Smooth muscle cell (in vitro differentiated cells): ENCODE measurements around the gene SPG7. TPM values are rescaled to one million over a fixed set of nuclear protein-coding genes. Genes with fewer than 3 reads are reported as not detected.

Source experiments
- DNase-seq: peaks from one replicate; lab custom pipeline; 2025; ENCODE audit not compliant: unreplicated experiment; lab: John Stamatoyannopoulos, UW
- H2AFZ ChIP-seq: fragments of 200-600 bp; sonication (generic); 2 replicates; pipeline ENCODE4 v1.6.0; 2016; ENCODE audit warnings: antibody characterized with exemption, low read depth, mild to moderate bottlenecking
- H3F3A ChIP-seq: fragments of 200-600 bp; sonication (generic); 2 replicates; pipeline ENCODE4 v1.6.0; 2017; ENCODE audit warnings: antibody characterized with exemption, low read depth
- H3K27ac ChIP-seq: fragments of 200-600 bp; sonication (generic); 2 replicates; pipeline ENCODE4 v1.5.1; 2016; ENCODE audit warnings: low read depth, mild to moderate bottlenecking
- H3K27me3 ChIP-seq: fragments of 200-600 bp; sonication (generic); 2 replicates; pipeline ENCODE4 v1.6.1; 2016; ENCODE audit warnings: low read depth, mild to moderate bottlenecking
- H3K36me3 ChIP-seq: fragments of 200-600 bp; sonication (generic); 2 replicates; pipeline ENCODE4 v1.5.1; 2016; ENCODE audit warnings: low read depth
- H3K4me1 ChIP-seq: fragments of 200-600 bp; sonication (generic); 2 replicates; pipeline ENCODE4 v1.5.1; 2016; ENCODE audit warnings: low read depth
- H3K4me2 ChIP-seq: fragments of 200-600 bp; sonication (generic); 2 replicates; pipeline ENCODE4 v1.6.0; 2016; ENCODE audit warnings: mild to moderate bottlenecking
- H3K4me3 ChIP-seq: fragments of 200-600 bp; sonication (generic); 2 replicates; pipeline ENCODE4 v1.5.1; 2016; ENCODE audit warnings: mild to moderate bottlenecking
- H3K79me2 ChIP-seq: fragments of 200-600 bp; sonication (generic); 2 replicates; pipeline ENCODE4 v1.6.0; 2016; ENCODE audit warnings: low read depth, mild to moderate bottlenecking
- H3K9ac ChIP-seq: fragments of 200-600 bp; sonication (generic); 2 replicates; pipeline ENCODE4 v1.6.0; 2016; ENCODE audit warnings: low read depth
- H3K9me3 ChIP-seq: fragments of 200-600 bp; sonication (generic); replicated peaks from 2 replicates; pipeline ENCODE4 v1.5.1; 2016; ENCODE audit warnings: low read depth
- H4K20me1 ChIP-seq: fragments of 200-600 bp; sonication (generic); 2 replicates; pipeline ENCODE4 v1.6.0; 2016; ENCODE audit warnings: low read depth
- CTCF ChIP-seq: fragments of 200-600 bp; sonication (generic); IDR thresholded peaks from 2 replicates; pipeline ENCODE4 v1.5.1; 2017; ENCODE audit warnings: borderline replicate concordance, mild to moderate bottlenecking, antibody characterized with exemption; ENCODE audit not compliant: insufficient read depth, poor library complexity, severe bottlenecking
- WGBS: methylation state at CpG from one replicate; pipeline ENCODE4 v1.1.7; 2016; ENCODE audit warnings: low lambda C conversion rate; 5-methylcytosine and 5-hydroxymethylcytosine counted together
- polyA plus RNA-seq: library from polyadenylated mRNA; unstranded; fragments of >200 nt; fragmentation: Nextera tagmentation; extraction: Ambion mirVana; gene quantifications from 2 replicates; pipeline ENCODE4 v1.2.1, GENCODE V29; 2016
- total RNA-seq: library from RNA; depleted of rRNA; stranded (reverse); fragments of >200 nt; gene quantifications from 2 replicates; pipeline ENCODE4 v1.2.3, GENCODE V29; 2014

The SPG7 gene
- total and polyA plus RNA-seq, 2 experiments from 2014 or later: 49.3 to 61.4 TPM

- Histone ChIP-seq H3F3A (peaks cover 8% of the 10 kb centered on the region), H3K27me3 (no peaks in the 10 kb centered on the region), H4K20me1 (no peaks in the 10 kb centered on the region), H3K9me3 (no peaks in the 10 kb centered on the region), H3K36me3 (no peaks in the 10 kb centered on the region), H3K9ac (no peak overlapping the region), H3K4me3 (no peak overlapping the region), H3K27ac (no peak overlapping the region), H2AFZ (no peak overlapping the region), H3K4me1 (peaks cover 5% of the 10 kb centered on the region), H3K79me2 (no peaks in the 10 kb centered on the region), H3K4me2 (no peak overlapping the region)
- TF ChIP-seq CTCF: no peak
- 98% methylated on average over 16 of the region's 16 CpGs for WGBS
- no peak for DNase-seq
Observed at GRCh38 chr16:89555265-89555664, 47.1 kb downstream of the SPG7 start.

- no peak overlapping the region for H3K4me2 ChIP-seq
- 95% methylated on average over 13 of the region's 13 CpGs for WGBS
- no peak overlapping the region for H3K9ac ChIP-seq
- DNase-seq: no peak
- H3K4me3 ChIP-seq: no peak overlapping the region
- peaks cover 2% of the 10 kb centered on the region for H3K79me2 ChIP-seq
- no peaks in the 10 kb centered on the region for H3K9me3 ChIP-seq
- H4K20me1 ChIP-seq: peaks cover 2% of the 10 kb centered on the region
- TF ChIP-seq CTCF: no peak
- no peak overlapping the region for H3K27ac ChIP-seq
- H3K27me3 ChIP-seq: no peaks in the 10 kb centered on the region
- H3F3A ChIP-seq: peaks cover 8% of the 10 kb centered on the region
- H2AFZ ChIP-seq: no peak overlapping the region
- no peaks in the 10 kb centered on the region for H3K36me3 ChIP-seq
- peaks cover 5% of the 10 kb centered on the region for H3K4me1 ChIP-seq
Observed at GRCh38 chr16:89555780-89556179, 47.6 kb downstream of the SPG7 start.

GRCh38 chr16:89556750-89557689 is 48.8 kb downstream of the SPG7 start:
- 71% methylated on average over 34 of the region's 34 CpGs for WGBS
- Histone ChIP-seq H3K9ac (no peak overlapping the region), H2AFZ (no peak overlapping the region), H3K36me3 (no peaks in the 10 kb centered on the region), H3F3A (peaks cover 13% of the 10 kb centered on the region), H3K4me1 (peaks cover 11% of the 10 kb centered on the region), H4K20me1 (peaks cover 14% of the 10 kb centered on the region), H3K27ac (no peak overlapping the region), H3K4me2 (no peak overlapping the region), H3K4me3 (no peak overlapping the region), H3K79me2 (peaks cover 15% of the 10 kb centered on the region), H3K27me3 (no peaks in the 10 kb centered on the region), H3K9me3 (no peaks in the 10 kb centered on the region)
- peak; percentile 62 for TF ChIP-seq CTCF
- peak; percentile 30 for DNase-seq
